ENCODE measurements around the gene TPCN1. TPM values are rescaled to one million over a fixed set of nuclear protein-coding genes. Genes with fewer than 3 reads are reported as not detected.

TPCN1 gene
- total and polyA plus RNA-seq, 2 of the 13 experiments (the other 11 are each of a cell fraction or from before 2014, with no cell fraction given), result 8.0 to 26.8 TPM

GRCh38 chr12:113340061-113340460, 118.8 kb downstream of the TPCN1 start (continued):
- TF ChIP-seq ZNF318 (CRISPR knock-in tag; IDR thresholded peaks at IDR 0.05) (no peak), MAFG (CRISPR knock-in tag; IDR thresholded peaks at IDR 0.05) (no peak)

- no peak for ATAC-seq
- POLR2A ChIA-PET, result no interaction called here
- TF ChIP-seq TERF1 (CRISPR knock-in tag; IDR thresholded peaks at IDR 0.05) (no peak), ZFP1 (CRISPR knock-in tag; IDR thresholded peaks at IDR 0.05) (no peak), MZF1 (CRISPR knock-in tag; IDR thresholded peaks at IDR 0.05; ENCODE audit: borderline replicate concordance) (no peak), ZNF253 (CRISPR knock-in tag; IDR thresholded peaks at IDR 0.05; ENCODE audit: borderline replicate concordance) (no peak), HNF1B (CRISPR knock-in tag; IDR thresholded peaks at IDR 0.05) (no peak), KDM5A (IDR thresholded peaks at IDR 0.05; ENCODE audit: borderline replicate concordance, low read length) (no peak), GTF2F1 (IDR thresholded peaks at IDR 0.05; ENCODE audit: low read length) (no peak), ETS1 (CRISPR knock-in tag; IDR thresholded peaks at IDR 0.05) (no peak), SRY (CRISPR knock-in tag; IDR thresholded peaks at IDR 0.05) (no peak)
Observed at GRCh38 chr12:113341535-113341934, 120.3 kb downstream of the TPCN1 start.

More at GRCh38 chr12:113341535-113341934, 120.3 kb downstream of the TPCN1 start:
- Histone ChIP-seq H3K4me1 (ENCODE audit: insufficient read depth, low read length) (no peaks in the 10 kb centered on the region), H3K27me3 (ENCODE audit: control insufficient read depth in 1 of 2, insufficient read depth in 2 of 2, low read length in 2 of 2) (peaks cover 0 to 1% of the 10 kb centered on the region in 2 experiments; a peak in 1 of 5 replicates), H3K79me2 (ENCODE audit: insufficient read depth, low read length) (no peaks in the 10 kb centered on the region), H2AFZ (ENCODE audit: low read length) (no peak overlapping the region), H3K9ac (ENCODE audit: insufficient read depth, low read depth, low read length) (no peak overlapping the region), H4K20me1 (ENCODE audit: insufficient read depth, low read length) (no peaks in the 10 kb centered on the region), H3K4me2 (ENCODE audit: low read depth, low read length) (no peak overlapping the region), H3K36me3 (replicated peaks in 1 of 2; ENCODE audit: control insufficient read depth in 1 of 2, insufficient read depth in 2 of 2, low read length in 2 of 2) (no peaks in the 10 kb centered on the region), H3K4me3 (replicated peaks in 1 of 3; ENCODE audit: insufficient read depth in 1 of 3, low read depth in 2 of 3, low read length in 3 of 3) (no peak overlapping the region), H3K27ac (ENCODE audit: extremely low read length, insufficient read depth, low read length) (no peak overlapping the region), H3K9me3 (ENCODE audit: low read length) (no peaks in the 10 kb centered on the region)
- intact Hi-C loops (cut with micrococcal nuclease; ENCODE audit: unreplicated experiment) (no loop called here), in situ Hi-C loops (cut with HindIII; ENCODE audit: extremely low pct_ligation_motif_present, low pct_unique_long_range_greater_than_20kb) (no loop called here)
- FAIRE-seq (no peak), DNase-seq (ENCODE audit: low spot score) (no peak)
- CTCF ChIA-PET (ENCODE audit: low intra/inter-chr PET ratio, low total read pairs), result no interaction called here
- WGBS (ENCODE audit: low lambda C conversion rate), result 35% methylated on average over 6 of the region's 6 CpGs
- BruUV-seq (replicated peaks), result no TSS peak
